Chondrocyte (in vitro differentiated cells): ENCODE measurements around the gene LGI4. TPM values are rescaled to one million over a fixed set of nuclear protein-coding genes. Genes with fewer than 3 reads are reported as not detected.
"Not testable (repeated sequence)": the region's sequence is repeated elsewhere in the genome, so short reads cannot be mapped to it uniquely, and the experiment has no call there.

Source experiments
- DNase-seq: peaks from one replicate; pipeline ENCODE4 v3.0.0; 2021; ENCODE audit warnings: mixed read lengths, low spot score
- H3K27ac Mint-ChIP-seq: one replicate; pipeline ENCODE4 v1.8.0; 2021; ENCODE audit warnings: mild to moderate bottlenecking, moderate library complexity, mixed read lengths; ENCODE audit not compliant: unreplicated experiment
- H3K27me3 Mint-ChIP-seq: 2 replicates; pipeline ENCODE4 v1.8.0; 2021; ENCODE audit warnings: low read depth, mixed read lengths
- H3K36me3 Mint-ChIP-seq: 2 replicates; pipeline ENCODE4 v1.8.0; 2021; ENCODE audit warnings: low read depth, mixed read lengths
- H3K4me1 Mint-ChIP-seq: 2 replicates; pipeline ENCODE4 v1.8.0; 2021; ENCODE audit warnings: low read depth, mild to moderate bottlenecking, mixed read lengths
- H3K4me3 Mint-ChIP-seq: one replicate; pipeline ENCODE4 v1.8.0; 2021; ENCODE audit warnings: mild to moderate bottlenecking, moderate library complexity, mixed read lengths; ENCODE audit not compliant: unreplicated experiment
- H3K9me3 Mint-ChIP-seq: 2 replicates; pipeline ENCODE4 v1.8.0; 2021; ENCODE audit warnings: low read depth, mixed read lengths
- CTCF ChIP-seq: fragments of 200-600 bp; sonication (generic); IDR thresholded peaks from 2 replicates; pipeline ENCODE4 v1.5.0; 2021; ENCODE audit warnings: antibody characterized with exemption, mild to moderate bottlenecking, moderate library complexity
- total RNA-seq: library from RNA; stranded (reverse); gene quantifications from 3 replicates; pipeline ENCODE4 v1.2.1, GENCODE V29; 2021

The LGI4 gene
- total RNA-seq, 1 donor from 2014 or later = 1.3 TPM

GRCh38 chr19:35133826-35134225 is 1.0 kb downstream of the LGI4 start:
- Mint-ChIP-seq H3K36me3 (no peaks in the 10 kb centered on the region), H3K27me3 (peaks cover 8% of the 10 kb centered on the region), H3K4me1 (peaks cover 15% of the 10 kb centered on the region), H3K9me3 (no peaks in the 10 kb centered on the region), H3K27ac (no peak overlapping the region), H3K4me3 (no peak overlapping the region)
- no peak for TF ChIP-seq CTCF
- DNase-seq = no peak

- Mint-ChIP-seq H3K4me1 (peaks cover 10% of the 10 kb centered on the region), H3K36me3 (no peaks in the 10 kb centered on the region), H3K27ac (no peak overlapping the region), H3K4me3 (no peak overlapping the region), H3K27me3 (peaks cover 7% of the 10 kb centered on the region), H3K9me3 (no peaks in the 10 kb centered on the region)
- DNase-seq = no peak
- TF ChIP-seq CTCF = no peak
Measured at GRCh38 chr19:35132254-35132653, 2.6 kb downstream of the LGI4 start.

GRCh38 chr19:35130761-35131720 is 3.8 kb downstream of the LGI4 start:
- peaks cover 7% of the 10 kb centered on the region for H3K27me3 Mint-ChIP-seq

GRCh38 chr19:35129724-35130274 is 5.1 kb downstream of the LGI4 start:
- H3K9me3 Mint-ChIP-seq, H3K36me3 Mint-ChIP-seq, H3K27me3 Mint-ChIP-seq, H3K4me1 Mint-ChIP-seq, DNase-seq, H3K27ac Mint-ChIP-seq, H3K4me3 Mint-ChIP-seq: not testable (repeated sequence)

More at GRCh38 chr19:35130761-35131720, 3.8 kb downstream of the LGI4 start:
- Mint-ChIP-seq H3K4me3 (no peak overlapping the region), H3K27ac (no peak overlapping the region), H3K36me3 (no peaks in the 10 kb centered on the region), H3K4me1 (peaks cover 10% of the 10 kb centered on the region), H3K9me3 (no peaks in the 10 kb centered on the region)
- no peak for DNase-seq
- no peak for TF ChIP-seq CTCF

- no peak for TF ChIP-seq CTCF
- Mint-ChIP-seq H3K9me3 (no peaks in the 10 kb centered on the region), H3K4me1 (peaks cover 8% of the 10 kb centered on the region), H3K27me3 (peaks cover 6% of the 10 kb centered on the region), H3K4me3 (no peak overlapping the region), H3K36me3 (no peaks in the 10 kb centered on the region), H3K27ac (no peak overlapping the region)
- DNase-seq = no peak
Measured at GRCh38 chr19:35128398-35129057, 6.3 kb downstream of the LGI4 start.
